ENCODE results near the gene BCL11B. TPM values are rescaled to one million over a fixed set of nuclear protein-coding genes. Genes with fewer than 3 reads are reported as not detected.

The BCL11B gene
- total and polyA plus RNA-seq, 9 of the 15 experiments (the other 6 are each of a cell fraction or from before 2014, with no cell fraction given) = 0.09 TPM; not detected in 8

DNA sequence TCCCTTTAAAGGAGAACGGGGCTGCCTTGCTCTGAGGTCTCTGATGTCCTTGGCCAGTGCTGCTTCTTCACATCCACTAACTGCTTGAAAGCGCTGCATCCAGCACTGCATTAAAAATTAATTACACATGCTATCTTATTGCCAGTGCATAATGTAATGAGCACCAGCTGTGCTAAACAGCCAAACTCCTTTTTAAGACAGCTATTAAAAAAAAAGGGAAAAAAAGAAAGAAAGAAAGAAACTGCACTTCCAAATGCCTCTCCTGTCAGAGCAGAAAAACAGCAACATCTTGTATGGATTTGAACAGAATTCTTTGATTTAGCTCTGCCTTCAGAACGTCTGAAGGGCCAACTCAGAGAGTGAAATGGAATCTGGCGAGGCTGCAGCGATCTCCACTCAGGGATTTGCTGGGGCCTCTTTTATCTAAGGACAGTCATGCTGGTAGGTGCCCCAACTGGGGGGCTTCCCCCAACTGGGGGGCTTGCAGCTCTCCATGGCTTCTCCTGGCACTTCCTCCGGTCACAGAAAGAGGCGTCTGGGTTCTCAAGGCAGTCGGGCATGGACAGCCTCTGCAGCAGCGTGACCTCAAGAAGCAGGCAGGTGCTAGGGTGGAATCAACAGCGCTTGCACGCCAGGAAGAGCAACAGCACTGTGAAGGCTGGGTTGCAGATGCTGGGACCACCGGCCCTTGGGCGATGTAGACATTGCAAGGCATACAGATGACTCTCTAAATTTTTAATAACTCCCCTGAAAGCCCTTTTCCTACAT, 46.4 kb downstream of the BCL11B start:
- Histone ChIP-seq H3K79me2 (ENCODE audit: control insufficient read depth, insufficient read depth, low read length) (no peaks in the 10 kb centered on the region), H4K20me1 (replicated peaks; ENCODE audit: control insufficient read depth, insufficient read depth, low read length) (no peaks in the 10 kb centered on the region), H3K4me1 (replicated peaks in 1 of 2; ENCODE audit: control insufficient read depth in 2 of 2, insufficient read depth in 2 of 2, low read length in 2 of 2) (no peaks in the 10 kb centered on the region), H3K9ac (ENCODE audit: insufficient read depth in 1 of 2, low read depth in 2 of 2, low read length in 2 of 2) (no peak overlapping the region), H3K4me2 (ENCODE audit: insufficient read depth, low read length) (no peak overlapping the region), H2AFZ (ENCODE audit: low read depth, low read length) (no peak overlapping the region), H3K27ac (ENCODE audit: extremely low read depth, low read depth, low read length) (no peak overlapping the region), H3K27me3 (ENCODE audit: control insufficient read depth in 2 of 2, insufficient read depth in 2 of 2, low read length in 2 of 2) (peaks cover 0 to 6% of the 10 kb centered on the region in 2 experiments; a peak in 1 of 5 replicates), H3K9me1 (ENCODE audit: control insufficient read depth, insufficient read depth, low read length) (no peaks in the 10 kb centered on the region), H3K9me3 (replicated peaks; ENCODE audit: control insufficient read depth, insufficient read depth, low read depth, low read length) (no peaks in the 10 kb centered on the region), H3K36me3 (ENCODE audit: control insufficient read depth, insufficient read depth, low read length) (no peaks in the 10 kb centered on the region), H3K4me3 (no peak overlapping the region)
- intact Hi-C loops (cut with micrococcal nuclease) (no loop called here), in situ Hi-C loops (cut with MboI) (no loop called here)
- TF ChIP-seq HDGF (IDR thresholded peaks at IDR 0.05) (no peak), MBD1 (CRISPR knock-in tag; IDR thresholded peaks at IDR 0.05) (no peak), GABPB2 (CRISPR knock-in tag; conservative IDR thresholded peaks at IDR 0.05) (no peak), ZNF280B (CRISPR knock-in tag; IDR thresholded peaks at IDR 0.05) (no peak), POLR3G (IDR thresholded peaks at IDR 0.05; ENCODE audit: extremely low read depth, insufficient read length, insufficient replicate concordance) (no peak), ZNF444 (CRISPR knock-in tag; IDR thresholded peaks at IDR 0.05) (no peak), SNRNP70 (optimal IDR thresholded peaks at IDR 0.05; ENCODE audit: low read depth, low read length) (no peak), HNRNPLL (IDR thresholded peaks at IDR 0.05; ENCODE audit: low read depth, low read length, poor library complexity, severe bottlenecking) (no peak), ZNF3 (CRISPR knock-in tag; IDR thresholded peaks at IDR 0.05) (no peak)
- TF ChIP-seq, protein P1, sequence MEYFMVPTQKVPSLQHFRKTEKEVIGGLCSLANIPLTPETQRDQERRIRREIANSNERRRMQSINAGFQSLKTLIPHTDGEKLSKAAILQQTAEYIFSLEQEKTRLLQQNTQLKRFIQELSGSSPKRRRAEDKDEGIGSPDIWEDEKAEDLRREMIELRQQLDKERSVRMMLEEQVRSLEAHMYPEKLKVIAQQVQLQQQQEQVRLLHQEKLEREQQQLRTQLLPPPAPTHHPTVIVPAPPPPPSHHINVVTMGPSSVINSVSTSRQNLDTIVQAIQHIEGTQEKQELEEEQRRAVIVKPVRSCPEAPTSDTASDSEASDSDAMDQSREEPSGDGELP (CRISPR knock-in tag; IDR thresholded peaks at IDR 0.05; ENCODE audit: borderline replicate concordance) = no peak
- FAIRE-seq (no peak), DNase-seq (ENCODE audit: extremely low read depth in 1 of 4, low spot score in 3 of 4) (no peak), ATAC-seq (no peak)
- CTCF ChIA-PET (ENCODE audit: low intra/inter-chr PET ratio) = no interaction called here
- 0% methylated on average over 11 of the region's 13 CpGs for WGBS (ENCODE audit: insufficient coverage, low coverage, missing lambda C conversion rate)
- POLR2A ChIA-PET = interaction anchor here (0.6 kb wide), 1 partner anchor 22 kb away, joined by 3 read pairs; no protein-coding TSS in a partner anchor
- BruUV-seq (replicated peaks) = no TSS peak
